ENCODE results near the gene POLR2F.

DNA sequence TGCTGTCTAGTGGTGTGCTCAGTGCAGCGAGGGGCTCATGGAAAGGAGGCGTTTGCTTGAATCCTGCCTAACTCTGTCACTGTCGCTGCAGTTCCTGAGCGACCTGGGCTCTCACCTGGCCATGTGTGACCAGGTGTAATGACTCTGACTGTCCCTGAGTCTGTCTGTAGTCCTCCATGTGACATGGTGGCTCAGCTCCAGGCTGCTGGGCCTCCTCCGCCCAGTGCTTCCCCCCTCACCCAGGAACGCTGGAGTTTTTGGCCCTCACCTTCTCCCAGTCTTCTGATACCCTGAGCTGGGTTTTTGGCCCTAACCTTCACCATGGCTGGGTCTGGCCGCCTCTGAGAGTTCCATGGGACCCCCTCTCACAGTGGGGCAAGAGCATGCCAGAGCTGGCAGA is 27.1 kb upstream of the POLR2F start:
- TF ChIP-seq EZH2 (IDR thresholded peaks at IDR 0.05; ENCODE audit: low read length) = no peak
- no peak for TF ChIP-seq CTCF (optimal IDR thresholded peaks at IDR 0.05 in 1 of 3, IDR thresholded peaks at IDR 0.05 in 1 of 3, conservative IDR thresholded peaks at IDR 0.05 in 1 of 3; ENCODE audit: extremely low read depth in 1 of 3, insufficient read depth in 2 of 3, low read length in 3 of 3)

All from keratinocyte (primary cell).